ENCODE data around the gene ZBED4. TPM values are rescaled to one million over a fixed set of nuclear protein-coding genes. Genes with fewer than 3 reads are reported as not detected.

Gene ZBED4
- total and polyA plus RNA-seq, 2 of the 13 experiments (the other 11 are each of a cell fraction or from before 2014, with no cell fraction given): 5.4 to 9.6 TPM

GRCh38 chr22:49867303-49868265, 13.9 kb downstream of the ZBED4 start:
- BruUV-seq (replicated peaks): no TSS peak
- Histone ChIP-seq H2AFZ (ENCODE audit: low read length) (no peak overlapping the region), H3K9me3 (ENCODE audit: low read length) (peaks cover 14% of the 10 kb centered on the region), H3K4me3 (replicated peaks in 1 of 3; ENCODE audit: insufficient read depth in 1 of 3, low read depth in 2 of 3, low read length in 3 of 3) (peak overlapping the region in 1 of 3 experiments; percentile 30; a peak in 2 of 6 replicates), H3K27me3 (ENCODE audit: control insufficient read depth in 1 of 2, insufficient read depth in 2 of 2, low read length in 2 of 2) (no peaks in the 10 kb centered on the region), H3K27ac (ENCODE audit: extremely low read length, insufficient read depth, low read length) (peak overlapping the region; percentile 79), H3K4me2 (ENCODE audit: low read depth, low read length) (peak overlapping the region; percentile 57), H3K79me2 (ENCODE audit: insufficient read depth, low read length) (peaks cover 80% of the 10 kb centered on the region), H4K20me1 (ENCODE audit: insufficient read depth, low read length) (peaks cover 5% of the 10 kb centered on the region; the same call in 1 of the 2 replicates), H3K36me3 (replicated peaks in 1 of 2; ENCODE audit: control insufficient read depth in 1 of 2, insufficient read depth in 2 of 2, low read length in 2 of 2) (no peaks in the 10 kb centered on the region; a peak in 1 of 5 replicates), H3K4me1 (ENCODE audit: insufficient read depth, low read length) (peaks cover 40% of the 10 kb centered on the region), H3K9ac (ENCODE audit: insufficient read depth, low read depth, low read length) (peak overlapping the region; percentile 41)
- ChIA-PET POLR2A (interaction anchor here (1.8 kb wide), 1 partner anchor 15 kb away, joined by 6 read pairs; no protein-coding TSS in a partner anchor), CTCF (ENCODE audit: low intra/inter-chr PET ratio, low total read pairs) (no interaction called here)
- intact Hi-C loops (cut with micrococcal nuclease; ENCODE audit: unreplicated experiment) (no loop called here), in situ Hi-C loops (cut with HindIII; ENCODE audit: extremely low pct_ligation_motif_present, low pct_unique_long_range_greater_than_20kb) (no loop called here)
- DNase-seq (ENCODE audit: low spot score) (peak; percentile 66), ATAC-seq (peak; percentile 89), FAIRE-seq (peak; percentile 78)
- 33% methylated on average over 17 of the region's 18 CpGs for WGBS (ENCODE audit: low lambda C conversion rate)
- TF ChIP-seq FLYWCH1 (CRISPR knock-in tag; IDR thresholded peaks at IDR 0.05) (no peak), LRRFIP1 (CRISPR knock-in tag; conservative IDR thresholded peaks at IDR 0.05) (no peak), PRDM15 (CRISPR knock-in tag; IDR thresholded peaks at IDR 0.05) (no peak), ZBTB10 (CRISPR knock-in tag; IDR thresholded peaks at IDR 0.05; ENCODE audit: borderline replicate concordance) (no peak), ZNF350 (CRISPR knock-in tag; IDR thresholded peaks at IDR 0.05; ENCODE audit: borderline replicate concordance, low read depth) (peak; percentile 30), TMF1 (CRISPR knock-in tag; IDR thresholded peaks at IDR 0.05; ENCODE audit: low read depth) (no peak), CEBPB (IDR thresholded peaks at IDR 0.05; ENCODE audit: borderline replicate concordance, low read depth, low read length) (0 out of 2 replicates have a peak, but pooled peaks have one; percentile 37), ZNF567 (CRISPR knock-in tag; IDR thresholded peaks at IDR 0.05; ENCODE audit: borderline replicate concordance) (no peak), FOXO4 (CRISPR knock-in tag; conservative IDR thresholded peaks at IDR 0.05) (no peak), PAX8 (CRISPR knock-in tag; IDR thresholded peaks at IDR 0.05; ENCODE audit: borderline replicate concordance) (no peak), DMAP1 (CRISPR knock-in tag; IDR thresholded peaks at IDR 0.05) (no peak), CEBPG (CRISPR knock-in tag; IDR thresholded peaks at IDR 0.05) (peak; percentile 55)

All from HepG2 (cell line).